Chondrocyte (in vitro differentiated cells): ENCODE results near the gene PI4KA. TPM values are rescaled to one million over a fixed set of nuclear protein-coding genes. Genes with fewer than 3 reads are reported as not detected.

Experiments used
- DNase-seq: peaks from one replicate; pipeline ENCODE4 v3.0.0; 2021; ENCODE audit warnings: mixed read lengths, low spot score
- H3K27ac Mint-ChIP-seq: one replicate; pipeline ENCODE4 v1.8.0; 2021; ENCODE audit warnings: mild to moderate bottlenecking, moderate library complexity, mixed read lengths; ENCODE audit not compliant: unreplicated experiment
- H3K27me3 Mint-ChIP-seq: 2 replicates; pipeline ENCODE4 v1.8.0; 2021; ENCODE audit warnings: low read depth, mixed read lengths
- H3K36me3 Mint-ChIP-seq: 2 replicates; pipeline ENCODE4 v1.8.0; 2021; ENCODE audit warnings: low read depth, mixed read lengths
- H3K4me1 Mint-ChIP-seq: 2 replicates; pipeline ENCODE4 v1.8.0; 2021; ENCODE audit warnings: low read depth, mild to moderate bottlenecking, mixed read lengths
- H3K4me3 Mint-ChIP-seq: one replicate; pipeline ENCODE4 v1.8.0; 2021; ENCODE audit warnings: mild to moderate bottlenecking, moderate library complexity, mixed read lengths; ENCODE audit not compliant: unreplicated experiment
- H3K9me3 Mint-ChIP-seq: 2 replicates; pipeline ENCODE4 v1.8.0; 2021; ENCODE audit warnings: low read depth, mixed read lengths
- CTCF ChIP-seq: fragments of 200-600 bp; sonication (generic); IDR thresholded peaks from 2 replicates; pipeline ENCODE4 v1.5.0; 2021; ENCODE audit warnings: antibody characterized with exemption, mild to moderate bottlenecking, moderate library complexity
- total RNA-seq: library from RNA; stranded (reverse); gene quantifications from 3 replicates; pipeline ENCODE4 v1.2.1, GENCODE V29; 2021

Gene PI4KA
- total RNA-seq, 1 donor from 2014 or later: 68.3 TPM

- H3K4me1 Mint-ChIP-seq: no peaks in the 10 kb centered on the region
- no peaks in the 10 kb centered on the region for H3K27me3 Mint-ChIP-seq
- H3K4me3 Mint-ChIP-seq: no peak overlapping the region
- H3K27ac Mint-ChIP-seq: no peak overlapping the region
- H3K36me3 Mint-ChIP-seq: peaks cover 16% of the 10 kb centered on the region
- DNase-seq: no peak
- TF ChIP-seq CTCF: no peak
- no peaks in the 10 kb centered on the region for H3K9me3 Mint-ChIP-seq
Observed at GRCh38 chr22:20818471-20818870, 40.1 kb downstream of the PI4KA start.

GRCh38 chr22:20816559-20816958 is 42.1 kb downstream of the PI4KA start:
- TF ChIP-seq CTCF: no peak
- Mint-ChIP-seq H3K4me1 (no peaks in the 10 kb centered on the region), H3K36me3 (peaks cover 22% of the 10 kb centered on the region), H3K27ac (no peak overlapping the region), H3K27me3 (no peaks in the 10 kb centered on the region), H3K4me3 (no peak overlapping the region), H3K9me3 (no peaks in the 10 kb centered on the region)
- no peak for DNase-seq

GRCh38 chr22:20815477-20816050 is 43.0 kb downstream of the PI4KA start:
- Mint-ChIP-seq H3K27me3 (no peaks in the 10 kb centered on the region), H3K27ac (no peak overlapping the region), H3K4me1 (no peaks in the 10 kb centered on the region), H3K36me3 (peaks cover 30% of the 10 kb centered on the region), H3K9me3 (no peaks in the 10 kb centered on the region), H3K4me3 (no peak overlapping the region)
- DNase-seq: no peak
- no peak for TF ChIP-seq CTCF

GRCh38 chr22:20814221-20814808 is 44.3 kb downstream of the PI4KA start:
- DNase-seq: no peak
- H3K4me1 Mint-ChIP-seq: no peaks in the 10 kb centered on the region
- no peak overlapping the region for H3K4me3 Mint-ChIP-seq
- TF ChIP-seq CTCF: no peak
- H3K9me3 Mint-ChIP-seq: no peaks in the 10 kb centered on the region
- no peak overlapping the region for H3K27ac Mint-ChIP-seq
- peaks cover 39% of the 10 kb centered on the region for H3K36me3 Mint-ChIP-seq
- no peaks in the 10 kb centered on the region for H3K27me3 Mint-ChIP-seq

GRCh38 chr22:20813056-20813455 is 45.6 kb downstream of the PI4KA start:
- no peak overlapping the region for H3K27ac Mint-ChIP-seq

More at GRCh38 chr22:20813056-20813455, 45.6 kb downstream of the PI4KA start:
- H3K4me3 Mint-ChIP-seq: no peak overlapping the region
- DNase-seq: no peak
- no peak for TF ChIP-seq CTCF
- peaks cover 42% of the 10 kb centered on the region for H3K36me3 Mint-ChIP-seq
- no peaks in the 10 kb centered on the region for H3K4me1 Mint-ChIP-seq
- no peaks in the 10 kb centered on the region for H3K9me3 Mint-ChIP-seq
- no peaks in the 10 kb centered on the region for H3K27me3 Mint-ChIP-seq
